GM12801 (cell line): ENCODE measurements around the gene WNT8B.

Source experiments
- TF ChIP-seq, protein P1 (sequence below): IDR thresholded peaks from one replicate; pipeline ENCODE4 v1.5.1; 2011; ENCODE audit warnings: control low read depth; ENCODE audit not compliant: insufficient read length; ENCODE audit errors: extremely low read depth

WNT8B gene

DNA sequence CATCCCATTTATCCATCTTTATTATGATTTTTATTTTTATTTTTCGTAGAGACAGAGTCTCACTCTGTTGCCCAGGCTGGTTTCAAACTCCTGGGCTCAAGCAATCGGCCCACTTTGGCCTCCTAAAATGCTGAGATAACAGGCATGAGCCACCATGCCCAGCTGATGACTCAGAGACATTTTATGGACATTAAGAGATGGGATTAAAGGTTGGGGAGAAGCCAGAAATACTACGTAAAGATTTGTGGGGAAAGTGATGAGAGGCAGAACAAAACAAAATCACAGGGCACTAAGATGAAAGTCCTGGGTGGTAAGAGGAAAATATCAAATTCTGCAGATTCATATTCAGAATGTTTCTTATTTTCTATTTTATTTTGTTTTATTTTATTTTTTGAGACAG lies 7.6 kb downstream of the WNT8B start:
- TF ChIP-seq, protein P1, sequence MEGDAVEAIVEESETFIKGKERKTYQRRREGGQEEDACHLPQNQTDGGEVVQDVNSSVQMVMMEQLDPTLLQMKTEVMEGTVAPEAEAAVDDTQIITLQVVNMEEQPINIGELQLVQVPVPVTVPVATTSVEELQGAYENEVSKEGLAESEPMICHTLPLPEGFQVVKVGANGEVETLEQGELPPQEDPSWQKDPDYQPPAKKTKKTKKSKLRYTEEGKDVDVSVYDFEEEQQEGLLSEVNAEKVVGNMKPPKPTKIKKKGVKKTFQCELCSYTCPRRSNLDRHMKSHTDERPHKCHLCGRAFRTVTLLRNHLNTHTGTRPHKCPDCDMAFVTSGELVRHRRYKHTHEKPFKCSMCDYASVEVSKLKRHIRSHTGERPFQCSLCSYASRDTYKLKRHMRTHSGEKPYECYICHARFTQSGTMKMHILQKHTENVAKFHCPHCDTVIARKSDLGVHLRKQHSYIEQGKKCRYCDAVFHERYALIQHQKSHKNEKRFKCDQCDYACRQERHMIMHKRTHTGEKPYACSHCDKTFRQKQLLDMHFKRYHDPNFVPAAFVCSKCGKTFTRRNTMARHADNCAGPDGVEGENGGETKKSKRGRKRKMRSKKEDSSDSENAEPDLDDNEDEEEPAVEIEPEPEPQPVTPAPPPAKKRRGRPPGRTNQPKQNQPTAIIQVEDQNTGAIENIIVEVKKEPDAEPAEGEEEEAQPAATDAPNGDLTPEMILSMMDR, result no peak

DNA sequence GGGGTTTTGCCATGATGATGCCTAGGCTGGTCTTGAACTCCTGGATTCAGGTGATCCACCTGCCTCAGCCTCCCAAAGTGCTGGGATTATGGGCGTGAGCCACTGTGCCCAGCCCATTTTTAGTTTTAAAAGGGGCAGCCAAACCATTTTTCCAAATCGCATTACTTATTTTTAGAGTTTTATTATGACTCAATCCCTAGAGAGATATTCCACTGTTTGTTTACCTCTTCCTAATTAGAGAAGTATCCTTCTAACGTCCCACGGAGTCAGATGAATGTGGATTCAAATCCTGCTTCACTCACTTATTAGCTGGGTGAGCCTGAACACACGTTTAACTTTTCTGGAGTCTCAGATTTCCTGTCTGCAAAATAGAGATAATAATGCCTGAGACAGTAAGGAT lies 15.2 kb downstream of the WNT8B start:
- TF ChIP-seq, protein P1, result no peak

DNA sequence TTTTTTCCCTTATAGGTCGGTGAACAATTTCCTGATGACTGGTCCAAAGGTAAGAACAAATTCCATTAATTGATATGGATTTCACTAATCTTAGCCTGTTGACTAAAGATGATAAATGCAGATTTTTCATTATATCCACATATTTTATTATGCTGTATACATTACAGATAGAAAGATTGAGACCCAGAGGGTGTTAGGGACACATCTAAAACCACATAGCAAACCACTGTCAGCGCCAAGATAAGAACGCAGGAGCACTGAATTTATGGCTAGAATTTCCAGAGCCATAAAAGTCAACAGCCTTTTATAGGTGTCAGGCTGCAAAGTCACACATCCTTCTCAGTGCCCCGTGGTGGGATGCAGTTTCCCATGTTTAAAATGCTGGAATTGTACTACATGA lies 16.2 kb downstream of the WNT8B start:
- TF ChIP-seq, protein P1, result no peak

DNA sequence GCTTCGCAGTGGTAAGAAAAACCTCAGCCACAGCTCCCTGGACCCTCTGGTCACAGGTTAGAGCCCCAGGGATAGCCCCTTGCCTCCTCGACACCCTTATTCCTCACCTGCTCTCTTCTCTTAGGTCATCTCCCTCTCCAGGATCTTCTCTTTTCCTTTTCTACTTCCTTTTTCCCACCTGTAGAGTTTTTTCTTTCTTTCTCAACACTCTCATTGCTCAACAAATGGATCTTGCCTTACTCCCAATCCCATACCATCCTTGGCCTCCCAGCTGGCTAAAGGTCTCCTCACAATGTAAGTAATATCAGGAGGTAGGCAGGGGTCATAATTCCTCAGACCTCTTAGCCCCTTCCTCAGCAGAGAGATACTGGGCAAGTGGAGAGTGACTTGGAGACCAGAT lies 17.2 kb downstream of the WNT8B start:
- TF ChIP-seq, protein P1, result no peak

DNA sequence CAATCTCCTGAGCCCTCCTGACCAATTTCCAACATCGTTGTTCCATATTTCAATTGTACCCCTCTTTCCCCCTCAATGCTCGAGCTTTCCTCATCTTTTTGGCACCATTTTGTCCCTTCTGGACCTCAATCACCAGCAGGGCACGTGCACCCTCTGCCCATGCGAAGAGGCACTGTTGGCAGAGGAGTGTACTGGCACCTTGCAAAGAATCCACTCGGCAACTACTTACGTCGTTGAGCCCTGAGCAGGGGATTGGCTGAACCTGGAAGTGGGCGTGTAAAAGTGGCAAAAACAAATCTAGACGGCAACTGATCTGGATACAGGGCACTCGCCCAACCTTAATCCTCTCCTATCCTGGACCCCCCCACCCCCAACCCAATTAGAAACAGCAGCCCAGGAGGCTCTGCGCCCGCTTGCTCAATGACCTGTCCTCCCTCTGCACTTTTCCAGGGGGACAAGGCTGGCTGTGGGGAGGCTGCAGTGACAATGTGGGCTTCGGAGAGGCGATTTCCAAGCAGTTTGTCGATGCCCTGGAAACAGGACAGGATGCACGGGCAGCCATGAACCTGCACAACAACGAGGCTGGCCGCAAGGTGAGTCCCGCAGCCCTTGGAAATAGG lies 18.8 kb downstream of the WNT8B start:
- TF ChIP-seq, protein P1, result no peak

DNA sequence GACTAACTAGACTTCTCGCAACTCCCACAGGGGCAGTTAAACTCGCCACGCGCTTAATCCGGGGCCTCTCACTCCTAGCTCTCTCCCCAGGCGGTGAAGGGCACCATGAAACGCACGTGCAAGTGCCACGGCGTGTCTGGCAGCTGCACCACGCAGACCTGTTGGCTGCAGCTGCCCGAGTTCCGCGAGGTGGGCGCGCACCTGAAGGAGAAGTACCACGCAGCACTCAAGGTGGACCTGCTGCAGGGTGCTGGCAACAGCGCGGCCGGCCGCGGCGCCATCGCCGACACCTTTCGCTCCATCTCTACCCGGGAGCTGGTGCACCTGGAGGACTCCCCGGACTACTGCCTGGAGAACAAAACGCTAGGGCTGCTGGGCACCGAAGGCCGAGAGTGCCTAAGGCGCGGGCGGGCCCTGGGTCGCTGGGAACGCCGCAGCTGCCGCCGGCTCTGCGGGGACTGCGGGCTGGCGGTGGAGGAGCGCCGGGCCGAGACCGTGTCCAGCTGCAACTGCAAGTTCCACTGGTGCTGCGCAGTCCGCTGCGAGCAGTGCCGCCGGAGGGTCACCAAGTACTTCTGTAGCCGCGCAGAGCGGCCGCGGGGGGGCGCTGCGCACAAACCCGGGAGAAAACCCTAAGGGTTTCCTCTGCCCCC lies 19.5 kb downstream of the WNT8B start:
- TF ChIP-seq, protein P1, result no peak

DNA sequence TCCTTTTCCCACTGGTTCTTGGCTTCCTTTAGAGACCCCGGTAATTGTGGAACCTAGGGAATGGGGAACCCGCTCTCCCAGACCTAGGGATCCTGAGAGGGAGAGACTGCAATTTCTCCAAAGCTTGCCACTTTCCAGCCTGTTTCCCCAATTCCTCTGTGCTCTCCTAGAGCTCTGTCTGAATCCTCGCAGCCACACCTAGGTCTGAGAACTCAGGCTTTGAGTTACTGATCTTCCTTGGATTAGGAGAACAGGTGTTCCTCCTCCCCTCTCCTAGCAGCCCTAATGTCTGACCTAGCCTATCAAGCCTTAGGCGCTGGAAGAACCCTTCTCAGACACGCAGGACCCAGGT lies 20.0 kb downstream of the WNT8B start:
- TF ChIP-seq, protein P1, result no peak
